Astrocyte (in vitro differentiated cells and primary cell): ENCODE measurements around the gene UVSSA. TPM values are rescaled to one million over a fixed set of nuclear protein-coding genes. Genes with fewer than 3 reads are reported as not detected.

Experiments used
- DNase-seq: peaks from one replicate; pipeline ENCODE4 v3.0.0-alpha.2; 2010; ENCODE audit warnings: low read depth
- FAIRE-seq: peaks from 2 replicates; lab custom pipeline; 2011; peaks lifted over from hg19 to GRCh38; lab: Jason Lieb, UNC
- H2AFZ ChIP-seq: 2 replicates; pipeline ENCODE4 v1.6.0; 2012; ENCODE audit warnings: low read depth, low read length, inconsistent platforms
- H3K27ac ChIP-seq: 2 replicates; pipeline ENCODE4 v1.5.1; 2011; ENCODE audit warnings: low read depth, low read length, inconsistent platforms
- H3K27me3 ChIP-seq: 2 replicates; pipeline ENCODE4 v1.6.0; 2011; ENCODE audit warnings: low read length, inconsistent platforms; ENCODE audit not compliant: insufficient read depth
- H3K36me3 ChIP-seq: 2 replicates; pipeline ENCODE4 v1.5.1; 2011; ENCODE audit warnings: low read length, inconsistent platforms; ENCODE audit not compliant: insufficient read depth
- H3K4me1 ChIP-seq: 2 replicates; pipeline ENCODE4 v1.5.1; 2011; ENCODE audit warnings: low read length, inconsistent platforms; ENCODE audit not compliant: insufficient read depth
- H3K4me2 ChIP-seq: 2 replicates; pipeline ENCODE4 v1.6.0; 2012; ENCODE audit warnings: low read length, inconsistent platforms
- H3K4me3 ChIP-seq: 2 replicates; pipeline ENCODE4 v1.5.1; 2011; ENCODE audit warnings: low read depth, mild to moderate bottlenecking, low read length, inconsistent platforms; ENCODE audit not compliant: insufficient read depth
- H3K79me2 ChIP-seq: 2 replicates; pipeline ENCODE4 v1.6.0; 2012; ENCODE audit warnings: mild to moderate bottlenecking, low read length, inconsistent platforms; ENCODE audit not compliant: insufficient read depth
- H3K9ac ChIP-seq: 2 replicates; pipeline ENCODE4 v1.6.0; 2012; ENCODE audit warnings: mild to moderate bottlenecking, low read length, inconsistent platforms
- H3K9me3 ChIP-seq: 2 replicates; pipeline ENCODE4 v1.5.1; 2012; ENCODE audit warnings: low read depth, mild to moderate bottlenecking, low read length, inconsistent platforms; ENCODE audit not compliant: insufficient read depth
- H4K20me1 ChIP-seq: 2 replicates; pipeline ENCODE4 v1.6.0; 2012; ENCODE audit warnings: low read length, inconsistent platforms; ENCODE audit not compliant: insufficient read depth
- H3K27ac Mint-ChIP-seq: one replicate; pipeline ENCODE4 v1.8.0; 2021; ENCODE audit warnings: mild to moderate bottlenecking, mixed read lengths; ENCODE audit not compliant: unreplicated experiment
- H3K27me3 Mint-ChIP-seq: one replicate; pipeline ENCODE4 v1.8.0; 2021; ENCODE audit warnings: low read depth, mixed read lengths; ENCODE audit not compliant: unreplicated experiment
- H3K36me3 Mint-ChIP-seq: one replicate; pipeline ENCODE4 v1.8.0; 2021; ENCODE audit warnings: low read depth, mixed read lengths; ENCODE audit not compliant: unreplicated experiment
- H3K4me1 Mint-ChIP-seq: one replicate; pipeline ENCODE4 v1.8.0; 2021; ENCODE audit warnings: low read depth, mixed read lengths; ENCODE audit not compliant: unreplicated experiment
- H3K4me3 Mint-ChIP-seq: one replicate; pipeline ENCODE4 v1.8.0; 2021; ENCODE audit warnings: mild to moderate bottlenecking, moderate library complexity, mixed read lengths; ENCODE audit not compliant: unreplicated experiment
- H3K9me3 Mint-ChIP-seq: one replicate; pipeline ENCODE4 v1.8.0; 2021; ENCODE audit warnings: mild to moderate bottlenecking, mixed read lengths; ENCODE audit not compliant: unreplicated experiment
- EZH2 ChIP-seq: IDR thresholded peaks from 2 replicates; pipeline ENCODE4 v1.6.1; 2012; ENCODE audit warnings: mild to moderate bottlenecking, low read length, inconsistent platforms; ENCODE audit not compliant: insufficient read depth
- total RNA-seq: library from RNA; stranded (reverse); gene quantifications from 2 replicates; pipeline ENCODE4 v1.2.1, GENCODE V29; 2021
- TF ChIP-seq, protein P1 (sequence below): IDR thresholded peaks from 2 replicates; pipeline ENCODE4 v1.5.1; 2011; ENCODE audit warnings: low read depth, mild to moderate bottlenecking, inconsistent platforms, low read length, moderate library complexity; ENCODE audit not compliant: insufficient read depth

UVSSA gene
- total RNA-seq, 1 donor from 2014 or later = 14.8 TPM

GRCh38 chr4:1417522-1418390, 70.7 kb downstream of the UVSSA start:
- Mint-ChIP-seq H3K27me3 (peaks cover 65% of the 10 kb centered on the region), H3K27ac (no peak overlapping the region), H3K4me3 (no peak overlapping the region), H3K36me3 (no peaks in the 10 kb centered on the region), H3K4me1 (no peaks in the 10 kb centered on the region), H3K9me3 (no peaks in the 10 kb centered on the region)
- Histone ChIP-seq H3K27me3 (peaks cover 21% of the 10 kb centered on the region), H3K4me2 (no peak overlapping the region), H2AFZ (no peak overlapping the region), H3K27ac (no peak overlapping the region), H3K9me3 (no peaks in the 10 kb centered on the region), H3K4me3 (no peak overlapping the region), H3K9ac (no peak overlapping the region), H3K79me2 (no peaks in the 10 kb centered on the region), H3K36me3 (no peaks in the 10 kb centered on the region), H4K20me1 (no peaks in the 10 kb centered on the region), H3K4me1 (no peaks in the 10 kb centered on the region)
- no peak for DNase-seq
- no peak for FAIRE-seq
- no peak for TF ChIP-seq EZH2
- TF ChIP-seq, protein P1, sequence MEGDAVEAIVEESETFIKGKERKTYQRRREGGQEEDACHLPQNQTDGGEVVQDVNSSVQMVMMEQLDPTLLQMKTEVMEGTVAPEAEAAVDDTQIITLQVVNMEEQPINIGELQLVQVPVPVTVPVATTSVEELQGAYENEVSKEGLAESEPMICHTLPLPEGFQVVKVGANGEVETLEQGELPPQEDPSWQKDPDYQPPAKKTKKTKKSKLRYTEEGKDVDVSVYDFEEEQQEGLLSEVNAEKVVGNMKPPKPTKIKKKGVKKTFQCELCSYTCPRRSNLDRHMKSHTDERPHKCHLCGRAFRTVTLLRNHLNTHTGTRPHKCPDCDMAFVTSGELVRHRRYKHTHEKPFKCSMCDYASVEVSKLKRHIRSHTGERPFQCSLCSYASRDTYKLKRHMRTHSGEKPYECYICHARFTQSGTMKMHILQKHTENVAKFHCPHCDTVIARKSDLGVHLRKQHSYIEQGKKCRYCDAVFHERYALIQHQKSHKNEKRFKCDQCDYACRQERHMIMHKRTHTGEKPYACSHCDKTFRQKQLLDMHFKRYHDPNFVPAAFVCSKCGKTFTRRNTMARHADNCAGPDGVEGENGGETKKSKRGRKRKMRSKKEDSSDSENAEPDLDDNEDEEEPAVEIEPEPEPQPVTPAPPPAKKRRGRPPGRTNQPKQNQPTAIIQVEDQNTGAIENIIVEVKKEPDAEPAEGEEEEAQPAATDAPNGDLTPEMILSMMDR = no peak

GRCh38 chr4:1418494-1419285, 71.7 kb downstream of the UVSSA start:
- Histone ChIP-seq H3K4me3 (no peak overlapping the region), H3K9me3 (no peaks in the 10 kb centered on the region), H3K79me2 (no peaks in the 10 kb centered on the region), H3K27me3 (peaks cover 16% of the 10 kb centered on the region), H4K20me1 (no peaks in the 10 kb centered on the region), H3K4me2 (no peak overlapping the region), H2AFZ (no peak overlapping the region), H3K4me1 (no peaks in the 10 kb centered on the region), H3K36me3 (no peaks in the 10 kb centered on the region), H3K9ac (no peak overlapping the region), H3K27ac (no peak overlapping the region)
- Mint-ChIP-seq H3K4me1 (no peaks in the 10 kb centered on the region), H3K9me3 (no peaks in the 10 kb centered on the region), H3K36me3 (no peaks in the 10 kb centered on the region), H3K4me3 (no peak overlapping the region), H3K27ac (no peak overlapping the region), H3K27me3 (peaks cover 60% of the 10 kb centered on the region)
- DNase-seq (no peak), FAIRE-seq (no peak)
- TF ChIP-seq, protein P1 = no peak
- no peak for TF ChIP-seq EZH2
